NCI-H187 treated with DMSO at 0.1 percent for 48 hours (cell line): ENCODE data around the gene UBE2Q1.

Source experiments
- DNase-seq: peaks from one replicate; lab custom pipeline; 2025; lab: John Stamatoyannopoulos, UW

UBE2Q1 gene

DNA sequence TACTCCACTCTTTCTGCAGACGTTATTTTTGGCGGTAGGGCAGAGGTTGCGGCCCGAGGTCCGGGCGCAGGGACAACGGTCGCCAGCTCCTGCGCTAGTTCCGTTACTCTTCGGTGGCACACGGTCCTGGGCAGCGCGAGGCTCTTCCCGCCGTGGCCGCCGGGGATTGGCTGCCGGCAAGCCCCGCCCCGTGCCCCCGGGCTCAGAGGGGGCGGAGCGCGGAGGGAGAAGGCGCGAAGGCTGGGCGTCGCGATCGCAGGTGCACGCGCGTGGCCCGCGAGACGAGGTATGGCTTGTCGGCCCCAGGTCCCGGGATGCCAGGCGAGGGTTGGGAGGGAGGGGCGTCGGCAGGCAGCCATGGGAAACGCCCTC lies 55.7 kb downstream of the UBE2Q1 start:
- no peak for DNase-seq

DNA sequence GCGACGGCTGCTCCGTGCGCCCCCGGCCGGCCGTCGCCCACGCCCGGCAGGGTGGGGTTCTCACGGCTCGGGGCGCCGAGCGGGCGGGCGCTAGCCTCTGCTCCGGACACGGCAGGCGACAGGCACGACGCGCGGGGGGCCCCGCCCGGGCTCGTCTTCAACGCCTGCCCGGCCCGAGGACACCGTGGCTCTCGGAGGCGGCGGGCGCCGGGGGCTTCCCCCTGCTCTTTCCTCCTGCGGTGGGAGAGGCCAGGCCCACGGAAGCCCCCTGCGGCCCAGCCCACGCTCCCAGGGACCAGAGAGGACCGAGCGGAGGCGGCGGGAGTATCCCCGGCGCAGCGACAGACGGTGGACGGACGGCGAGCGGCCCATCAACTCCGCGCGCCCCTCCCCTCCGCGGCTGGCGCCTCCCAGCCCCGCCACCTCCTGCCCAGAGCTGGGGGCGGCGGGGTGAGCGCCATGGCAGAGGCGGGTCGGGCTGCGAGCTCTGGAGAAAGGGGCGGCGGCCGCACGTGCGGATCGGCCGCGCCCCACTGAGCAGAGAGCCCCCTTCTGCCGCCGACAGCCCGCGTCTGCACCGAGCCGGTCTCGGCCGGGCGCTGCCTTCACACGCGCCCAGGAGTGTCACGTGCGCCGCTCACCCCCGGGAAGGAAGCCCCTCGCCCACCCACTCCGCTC lies 56.3 kb downstream of the UBE2Q1 start, which contains the start of the genes SHE and TDRD10:
Gene SHE, minus strand, starts transcription at position 347 of the 678 bp plus-strand sequence. CDS start 386 bp downstream, outside the sequence.
Gene TDRD10, plus strand, starts transcription at position 154 of the 678 bp plus-strand sequence. CDS start 4,685 bp downstream, outside the sequence.
- no peak for DNase-seq

DNA sequence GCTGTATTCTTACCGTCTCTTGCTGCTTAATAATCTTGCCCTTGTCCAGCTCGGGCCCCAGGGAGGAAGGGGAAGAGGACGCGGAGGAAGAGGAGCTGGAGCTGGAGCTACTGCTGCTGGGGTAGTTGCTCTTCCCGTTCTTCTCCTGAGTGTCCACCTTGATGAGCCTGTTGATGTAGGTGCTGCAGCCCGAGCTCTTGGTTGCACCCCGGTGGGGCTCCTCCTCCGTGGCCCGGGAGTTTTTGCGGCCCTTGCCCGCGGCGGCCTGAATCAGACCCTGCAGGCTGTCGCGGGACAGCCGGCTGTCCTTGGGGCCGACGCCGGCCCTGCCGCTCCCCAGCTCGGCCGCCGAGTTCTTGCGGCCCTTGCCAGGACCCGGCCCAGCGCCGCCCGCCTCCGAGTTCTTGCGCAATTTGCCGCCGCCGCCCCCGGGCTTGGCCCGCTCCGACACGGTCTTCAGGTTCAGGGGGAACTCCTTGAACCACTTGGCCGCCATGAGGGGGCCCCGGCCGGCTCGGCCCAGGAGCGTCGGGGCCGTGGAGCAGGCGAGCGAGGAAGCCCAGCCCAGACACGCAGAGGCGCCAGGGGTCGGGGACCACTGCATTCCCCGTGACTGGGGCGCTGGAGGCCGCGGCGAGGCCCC lies 56.9 kb downstream of the UBE2Q1 start:
- no peak for DNase-seq

DNA sequence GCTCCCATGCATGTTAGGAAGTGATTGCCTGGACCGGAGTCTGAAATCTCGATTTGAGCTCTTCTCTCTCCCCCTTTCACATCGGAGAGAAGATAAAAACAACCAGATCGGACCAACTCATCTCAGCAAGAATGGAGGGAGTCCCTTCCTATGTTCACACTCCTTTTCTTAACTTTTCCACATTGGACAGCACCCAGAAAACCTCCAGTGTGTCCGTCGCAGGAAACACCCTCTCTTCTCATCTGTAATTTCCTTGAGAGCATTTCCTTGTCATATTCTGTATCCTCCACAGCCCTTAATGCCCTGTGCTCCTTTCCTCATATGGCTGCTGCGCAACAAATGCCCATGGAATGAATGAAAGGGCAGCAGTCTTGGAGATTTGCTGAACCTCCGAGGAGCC lies 57.9 kb downstream of the UBE2Q1 start:
- DNase-seq: no peak

DNA sequence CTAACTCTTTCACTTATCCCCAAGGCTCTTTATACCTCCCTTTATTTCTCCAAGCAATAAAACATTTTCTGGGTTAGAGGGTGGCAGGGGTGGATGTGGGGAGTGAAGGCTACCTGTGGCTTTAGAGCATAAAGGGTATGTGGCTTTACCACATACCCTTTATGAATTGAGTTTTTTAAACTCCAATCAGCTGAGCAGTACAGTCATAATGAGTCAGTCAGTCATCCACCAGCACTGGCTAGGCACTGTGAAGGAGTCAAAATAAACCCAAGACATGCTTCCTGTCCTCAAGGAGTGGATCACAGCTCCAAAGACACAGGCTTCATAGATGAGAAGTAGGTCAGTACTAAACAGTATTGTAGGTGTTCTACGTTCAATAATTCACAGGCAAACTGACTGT lies 59.0 kb downstream of the UBE2Q1 start:
- no peak for DNase-seq
